HepG2 (cell line): ENCODE results near the gene MIA2. TPM values are rescaled to one million over a fixed set of nuclear protein-coding genes. Genes with fewer than 3 reads are reported as not detected.

Experiments used
- GATAD1 ChIP-seq: IDR thresholded peaks from 2 replicates; pipeline ENCODE4 v1.6.1; 2016; ENCODE audit warnings: missing genetic modification reagents, missing compliant biosample characterization
- HCFC1 ChIP-seq: fragments of 150-350 bp; IDR thresholded peaks from 2 replicates; pipeline ENCODE4 v1.6.1; 2014; ENCODE audit warnings: low read depth, low read length
- HOXD1 ChIP-seq: sonication (generic); formaldehyde crosslinking; IDR thresholded peaks from 2 replicates; pipeline ENCODE4 v1.5.0; 2020; ENCODE audit warnings: missing genetic modification reagents
- KLF15 ChIP-seq: sonication (generic); formaldehyde crosslinking; IDR thresholded peaks from 2 replicates; pipeline ENCODE4 v1.8.1; 2023; ENCODE audit warnings: borderline replicate concordance, mild to moderate bottlenecking, inconsistent platforms, missing genetic modification reagents, mixed read lengths
- MIER2 ChIP-seq: IDR thresholded peaks from 2 replicates; pipeline ENCODE4 v1.6.1; 2016; ENCODE audit warnings: missing biosample characterization, missing genetic modification reagents
- PLSCR1 ChIP-seq: sonication (generic); formaldehyde crosslinking; IDR thresholded peaks from 2 replicates; pipeline ENCODE4 v1.5.0; 2020; ENCODE audit warnings: missing genetic modification reagents, mild to moderate bottlenecking, borderline replicate concordance
- REST ChIP-seq, 2 experiments: IDR thresholded peaks; 2 replicates each; pipeline ENCODE4 v1.6.1; 2011 to 2012; ENCODE audit warnings: low read length in 2 of 2, borderline replicate concordance in 1 of 2, low read depth in 1 of 2, mild to moderate bottlenecking in 1 of 2, moderate library complexity in 1 of 2
- SNRNP70 ChIP-seq: fragments of 200-400 bp; formaldehyde crosslinking; IDR thresholded peaks from 2 replicates; pipeline ENCODE4 v1.6.1; 2017; ENCODE audit warnings: mild to moderate bottlenecking, low read depth, low read length, moderate library complexity
- SYNCRIP ChIP-seq: fragments of 200-400 bp; formaldehyde crosslinking; IDR thresholded peaks from 2 replicates; pipeline ENCODE4 v1.6.1; 2018; ENCODE audit warnings: mild to moderate bottlenecking, low read depth, low read length; ENCODE audit not compliant: insufficient read depth
- ZBED4 ChIP-seq: sonication (generic); formaldehyde crosslinking; IDR thresholded peaks from 2 replicates; pipeline ENCODE4 v1.4.0; 2020; ENCODE audit warnings: missing genetic modification reagents, borderline replicate concordance
- ZBTB39 ChIP-seq: sonication (generic); formaldehyde crosslinking; IDR thresholded peaks from 2 replicates; pipeline ENCODE4 v1.5.0; 2020; ENCODE audit warnings: missing genetic modification reagents
- ZNF180 ChIP-seq: sonication (generic); formaldehyde crosslinking; IDR thresholded peaks from 2 replicates; pipeline ENCODE4 v1.4.0; 2020; ENCODE audit warnings: low read depth, missing genetic modification reagents, borderline replicate concordance
- ZNF317 ChIP-seq: sonication (generic); formaldehyde crosslinking; IDR thresholded peaks from 2 replicates; pipeline ENCODE4 v1.5.0; 2020; ENCODE audit warnings: mild to moderate bottlenecking, missing genetic modification reagents
- ZNF441 ChIP-seq: sonication (generic); formaldehyde crosslinking; IDR thresholded peaks from 2 replicates; pipeline ENCODE4 v1.7.0; 2021; ENCODE audit warnings: missing genetic modification reagents, borderline replicate concordance
- ZNF564 ChIP-seq: sonication (generic); formaldehyde crosslinking; IDR thresholded peaks from 2 replicates; pipeline ENCODE4 v1.8.1; 2023; ENCODE audit warnings: mild to moderate bottlenecking, missing genetic modification reagents
- ZNF678 ChIP-seq: sonication (generic); formaldehyde crosslinking; IDR thresholded peaks from 2 replicates; pipeline ENCODE4 v1.4.0; 2020; ENCODE audit warnings: mild to moderate bottlenecking, missing genetic modification reagents
- ZNF691 ChIP-seq: sonication (generic); formaldehyde crosslinking; IDR thresholded peaks from 2 replicates; pipeline ENCODE4 v1.4.0; 2020; ENCODE audit warnings: missing genetic modification reagents, low read depth, mild to moderate bottlenecking, borderline replicate concordance
- ZSCAN9 ChIP-seq: IDR thresholded peaks from 2 replicates; pipeline ENCODE4 v1.6.1; 2016; ENCODE audit warnings: borderline replicate concordance
- polyA plus RNA-seq, 8 experiments: library from polyadenylated mRNA; depleted of rRNA in 3 of 8; stranded (reverse) in 7 of 8; unstranded in 1 of 8; fragments of >200 nt; fragmentation: Illumina TruSeq in 4 of 8; extraction: Trizol in 4 of 8; gene quantifications; 2 replicates each; pipeline versions ENCODE4 v1.2.1 to v1.2.3, GENCODE V29; 2011 to 2016; ENCODE audit warnings: low read depth in 4 of 8, missing spikeins in 1 of 8, mixed read lengths in 1 of 8; ENCODE audit not compliant: insufficient read depth in 1 of 8
- total RNA-seq, 5 experiments: library from RNA; depleted of rRNA; stranded (reverse); fragments of >200 nt; fragmentation: Illumina TruSeq; extraction: Trizol; gene quantifications; 2 replicates each; pipeline ENCODE4 v1.2.3, GENCODE V29; 2016; ENCODE audit warnings: low read depth in 1 of 5

MIA2 gene
- total and polyA plus RNA-seq, 2 of the 13 experiments (the other 11 are each of a cell fraction or from before 2014, with no cell fraction given), result 134 to 158 TPM

- TF ChIP-seq ZBED4 (CRISPR knock-in tag) (no peak), KLF15 (CRISPR knock-in tag) (0 out of 2 replicates have a peak, but pooled peaks have one; percentile 78), GATAD1 (CRISPR knock-in tag) (0 out of 2 replicates have a peak, but pooled peaks have one; percentile 12), ZNF180 (CRISPR knock-in tag) (no peak), SYNCRIP (no peak), ZSCAN9 (CRISPR knock-in tag) (no peak), PLSCR1 (no peak), HOXD1 (CRISPR knock-in tag) (no peak), ZNF564 (CRISPR knock-in tag) (no peak), ZNF678 (no peak), HCFC1 (no peak), MIER2 (CRISPR knock-in tag) (peak; percentile 13; the same call in 1 of the 2 replicates), ZBTB39 (CRISPR knock-in tag) (no peak), REST (IDR thresholded peaks at IDR 0.05; ENCODE audit: borderline replicate concordance in 1 of 2, low read depth in 1 of 2, low read length in 2 of 2) (no peak), SNRNP70 (no peak), ZNF317 (0 out of 2 replicates have a peak, but pooled peaks have one; percentile 44), ZNF441 (CRISPR knock-in tag) (no peak), ZNF691 (CRISPR knock-in tag) (no peak)
These were observed 49.0 kb upstream of the MIA2 start (continued) for GRCh38 chr14:39184628-39185255.
